ENCODE data around the gene DCTN4.
"Not testable (repeated sequence)": the region's sequence is repeated elsewhere in the genome, so short reads cannot be mapped to it uniquely, and the experiment has no call there.

Gene DCTN4

GRCh38 chr5:150778088-150778516 is 19.3 kb upstream of the DCTN4 start:
- no peak for DNase-seq

- no peak for DNase-seq
These were observed 18.9 kb upstream of the DCTN4 start for GRCh38 chr5:150777685-150778084.

GRCh38 chr5:150774145-150774544 is 15.3 kb upstream of the DCTN4 start:
- no peak for DNase-seq

- DNase-seq = no peak
These were observed 12.4 kb upstream of the DCTN4 start for GRCh38 chr5:150771034-150771795.

GRCh38 chr5:150766251-150766650 is 7.4 kb upstream of the DCTN4 start:
- DNase-seq = no peak

- DNase-seq = no peak
These were observed 7.0 kb upstream of the DCTN4 start for GRCh38 chr5:150765799-150766169.

GRCh38 chr5:150765011-150765798 is 6.4 kb upstream of the DCTN4 start:
- no peak for DNase-seq

GRCh38 chr5:150764530-150764929 is 5.7 kb upstream of the DCTN4 start:
- no peak for DNase-seq

- no peak for DNase-seq
These were observed 4.4 kb upstream of the DCTN4 start for GRCh38 chr5:150763023-150763769.

- DNase-seq = no peak
These were observed 3.4 kb upstream of the DCTN4 start for GRCh38 chr5:150762211-150762610.

- DNase-seq = no peak
These were observed 442 bp upstream of the DCTN4 start for GRCh38 chr5:150759334-150759583.

GRCh38 chr5:150758203-150758530 is 650 bp downstream of the DCTN4 start:
- DNase-seq = no peak

- no peak for DNase-seq
These were observed 1.6 kb downstream of the DCTN4 start for GRCh38 chr5:150757087-150757649.

GRCh38 chr5:150753863-150754262 is 5.0 kb downstream of the DCTN4 start:
- no peak for DNase-seq

GRCh38 chr5:150753463-150753862 is 5.4 kb downstream of the DCTN4 start:
- DNase-seq = no peak

- no peak for DNase-seq
These were observed 7.5 kb downstream of the DCTN4 start for GRCh38 chr5:150751096-150751891.

GRCh38 chr5:150750469-150750868 is 8.3 kb downstream of the DCTN4 start:
- no peak for DNase-seq

- DNase-seq = not testable (repeated sequence)
These were observed 15.7 kb downstream of the DCTN4 start for GRCh38 chr5:150743142-150743488.

GRCh38 chr5:150742455-150743141 is 16.2 kb downstream of the DCTN4 start:
- DNase-seq = not testable (repeated sequence)

- no peak for DNase-seq
These were observed 17.8 kb downstream of the DCTN4 start for GRCh38 chr5:150740992-150741391.

GRCh38 chr5:150738862-150739261 is 20.0 kb downstream of the DCTN4 start:
- DNase-seq = no peak

Measured in activated CD8-positive, alpha-beta memory T cell treated with anti-CD3 and anti-CD28 coated beads for 24 hours (primary cell).